Vagina (tissue), 2 donors: ENCODE measurements around the gene SMTN.

Source experiments
- CTCF ChIP-seq, 3 experiments: fragments of 450-650 bp in 2 of 3; fragments of 200-600 bp in 1 of 3; sonication (generic) in 1 of 3; IDR thresholded peaks; one replicate each; pipeline ENCODE4 v1.5.1; 2017 to 2019; ENCODE audit warnings: antibody characterized with exemption in 3 of 3, mild to moderate bottlenecking in 2 of 3, moderate library complexity in 2 of 3
- POLR2AphosphoS5 ChIP-seq, 2 donors: sonication (generic); formaldehyde crosslinking; IDR thresholded peaks; one replicate each; pipeline ENCODE4 v1.9.0; 2017; ENCODE audit warnings: antibody characterized with exemption in 2 of 2, mild to moderate bottlenecking in 2 of 2, low read depth in 1 of 2; ENCODE audit not compliant: insufficient read depth in 1 of 2

DNA sequence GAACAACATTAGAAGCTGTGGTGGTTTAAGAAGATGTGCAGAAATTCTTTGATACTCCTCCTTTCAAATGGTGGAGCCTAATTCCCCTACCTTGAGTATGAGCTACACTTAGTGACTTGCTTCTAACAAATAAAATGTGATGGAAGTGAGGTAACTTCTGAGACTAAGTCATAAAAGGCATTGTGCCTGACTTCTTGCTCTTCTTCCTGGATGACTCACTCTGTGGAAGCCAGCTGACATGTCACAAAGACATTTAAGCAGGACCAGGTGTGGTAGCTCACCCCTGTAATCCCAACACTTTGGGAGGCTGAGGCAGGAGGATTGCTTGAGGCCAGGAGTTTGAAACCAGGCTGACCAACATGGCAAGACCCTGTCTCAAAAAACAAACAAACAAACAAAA lies 63.1 kb downstream of the SMTN start:
- TF ChIP-seq CTCF (IDR thresholded peaks at IDR 0.05), result no peak
- TF ChIP-seq POLR2AphosphoS5 (IDR thresholded peaks at IDR 0.05; ENCODE audit: insufficient read depth in 1 of 2, low read depth in 1 of 2), result peak in 1 of 2 donors; percentile 41
